ENCODE measurements around the gene LGSN. TPM values are rescaled to one million over a fixed set of nuclear protein-coding genes. Genes with fewer than 3 reads are reported as not detected.
"Not testable (repeated sequence)": the region's sequence is repeated elsewhere in the genome, so short reads cannot be mapped to it uniquely, and the experiment has no call there.

Gene LGSN
- total and polyA plus RNA-seq, 2 experiments from 2014 or later: 2.6 to 4.1 TPM

GRCh38 chr6:63280639-63281180, 39.1 kb downstream of the LGSN start:
- H3K4me2 ChIP-seq: no peak overlapping the region
- no peaks in the 10 kb centered on the region for H3K27me3 ChIP-seq
- H3K4me1 ChIP-seq (ENCODE audit: insufficient read depth): no peaks in the 10 kb centered on the region
- no peaks in the 10 kb centered on the region for H3K79me2 ChIP-seq
- no peaks in the 10 kb centered on the region for H4K20me1 ChIP-seq (ENCODE audit: insufficient read depth, poor library complexity, severe bottlenecking)
- DNase-seq (ENCODE audit: low spot score): no peak
- no peak overlapping the region for H3K27ac ChIP-seq
- no peaks in the 10 kb centered on the region for H3K9me3 ChIP-seq (ENCODE audit: low read depth)
- H3K4me3 ChIP-seq: no peak overlapping the region
- no peak for TF ChIP-seq EZH2phosphoT487 (IDR thresholded peaks at IDR 0.05; ENCODE audit: low read depth, severe bottlenecking, unreplicated experiment)
- no peak for TF ChIP-seq EZH2 (IDR thresholded peaks at IDR 0.05; ENCODE audit: borderline replicate concordance)
- no peak for TF ChIP-seq CTCF (IDR thresholded peaks at IDR 0.05; ENCODE audit: poor library complexity)
- H3K9me2 ChIP-seq (replicated peaks; ENCODE audit: insufficient read depth): no peaks in the 10 kb centered on the region
- 76% methylated on average over 3 of the region's 3 CpGs for WGBS (ENCODE audit: low lambda C conversion rate, missing lambda C conversion rate)
- H2AFZ ChIP-seq: no peak overlapping the region
- no peaks in the 10 kb centered on the region for H3K36me3 ChIP-seq (replicated peaks; ENCODE audit: insufficient read depth, low read depth)

GRCh38 chr6:63278916-63279315, 40.9 kb downstream of the LGSN start:
- no peak overlapping the region for H3K4me3 ChIP-seq
- H3K27ac ChIP-seq: no peak overlapping the region
- TF ChIP-seq EZH2 (IDR thresholded peaks at IDR 0.05; ENCODE audit: borderline replicate concordance) (no peak), EZH2phosphoT487 (IDR thresholded peaks at IDR 0.05; ENCODE audit: low read depth, severe bottlenecking, unreplicated experiment) (no peak), CTCF (IDR thresholded peaks at IDR 0.05; ENCODE audit: poor library complexity) (no peak)
- no peak for DNase-seq (ENCODE audit: low spot score)
- no peak overlapping the region for H3K4me2 ChIP-seq
- H3K9me2 ChIP-seq (replicated peaks; ENCODE audit: insufficient read depth): no peaks in the 10 kb centered on the region
- H3K4me1 ChIP-seq (ENCODE audit: insufficient read depth): no peaks in the 10 kb centered on the region
- no peaks in the 10 kb centered on the region for H3K27me3 ChIP-seq
- H3K9me3 ChIP-seq (ENCODE audit: low read depth): no peaks in the 10 kb centered on the region
- H2AFZ ChIP-seq: no peak overlapping the region
- no peaks in the 10 kb centered on the region for H4K20me1 ChIP-seq (ENCODE audit: insufficient read depth, poor library complexity, severe bottlenecking)
- H3K79me2 ChIP-seq: no peaks in the 10 kb centered on the region
- no peaks in the 10 kb centered on the region for H3K36me3 ChIP-seq (replicated peaks; ENCODE audit: insufficient read depth, low read depth)

- Histone ChIP-seq H3K4me3 (no peak overlapping the region), H3K4me2 (no peak overlapping the region), H4K20me1 (ENCODE audit: insufficient read depth, poor library complexity, severe bottlenecking) (no peaks in the 10 kb centered on the region), H3K4me1 (ENCODE audit: insufficient read depth) (no peaks in the 10 kb centered on the region), H3K27me3 (no peaks in the 10 kb centered on the region), H3K9me3 (ENCODE audit: low read depth) (no peaks in the 10 kb centered on the region), H2AFZ (no peak overlapping the region), H3K79me2 (no peaks in the 10 kb centered on the region), H3K36me3 (replicated peaks; ENCODE audit: insufficient read depth, low read depth) (no peaks in the 10 kb centered on the region), H3K9me2 (replicated peaks; ENCODE audit: insufficient read depth) (no peaks in the 10 kb centered on the region), H3K27ac (peak overlapping the region; percentile 51)
- 64% methylated on average over 1 of the region's 1 CpG for WGBS (ENCODE audit: low lambda C conversion rate, missing lambda C conversion rate)
- DNase-seq (ENCODE audit: low spot score): no peak
- no peak for TF ChIP-seq EZH2 (IDR thresholded peaks at IDR 0.05; ENCODE audit: borderline replicate concordance)
- TF ChIP-seq CTCF (IDR thresholded peaks at IDR 0.05; ENCODE audit: poor library complexity): no peak
- no peak for TF ChIP-seq EZH2phosphoT487 (IDR thresholded peaks at IDR 0.05; ENCODE audit: low read depth, severe bottlenecking, unreplicated experiment)
Observed at GRCh38 chr6:63275953-63276352, 43.8 kb downstream of the LGSN start.

GRCh38 chr6:63274795-63275430, 44.9 kb downstream of the LGSN start:
- H3K4me1 ChIP-seq (ENCODE audit: insufficient read depth): not testable (repeated sequence)

More at GRCh38 chr6:63274795-63275430, 44.9 kb downstream of the LGSN start:
- H4K20me1 ChIP-seq (ENCODE audit: insufficient read depth, poor library complexity, severe bottlenecking); H3K79me2 ChIP-seq; H2AFZ ChIP-seq; H3K9me3 ChIP-seq (ENCODE audit: low read depth); H3K9me2 ChIP-seq (replicated peaks; ENCODE audit: insufficient read depth); H3K4me2 ChIP-seq; H3K27me3 ChIP-seq; H3K27ac ChIP-seq; H3K4me3 ChIP-seq; H3K36me3 ChIP-seq (replicated peaks; ENCODE audit: insufficient read depth, low read depth); DNase-seq (ENCODE audit: low spot score): not testable (repeated sequence)
- 96% methylated on average over 30 of the region's 35 CpGs for WGBS (ENCODE audit: low lambda C conversion rate, missing lambda C conversion rate)
